Fibroblast of pulmonary artery (primary cell): ENCODE results near the gene VPS35.

ENCODE experiments used
- DNase-seq: peaks from one replicate; pipeline ENCODE4 v3.0.0-alpha.2; 2010; ENCODE audit warnings: low read depth
- H3K4me3 ChIP-seq: replicated peaks from 2 replicates; pipeline ENCODE4 v1.5.1; 2011; ENCODE audit warnings: low read depth, mild to moderate bottlenecking, control low read depth, low read length, moderate library complexity
- CTCF ChIP-seq: IDR thresholded peaks from 2 replicates; pipeline ENCODE4 v1.5.1; 2011; ENCODE audit warnings: mild to moderate bottlenecking, control low read depth, low read length, inconsistent platforms; ENCODE audit errors: missing control alignments

VPS35 gene

GRCh38 chr16:46662123-46662522 lies 26.9 kb downstream of the VPS35 start:
- no peak overlapping the region for H3K4me3 ChIP-seq
- TF ChIP-seq CTCF: no peak
- no peak for DNase-seq

- no peak for DNase-seq
- TF ChIP-seq CTCF: no peak
- H3K4me3 ChIP-seq: no peak overlapping the region
Measured at GRCh38 chr16:46658925-46659324, 30.1 kb downstream of the VPS35 start.

- no peak overlapping the region for H3K4me3 ChIP-seq
- no peak for TF ChIP-seq CTCF
- no peak for DNase-seq
Measured at GRCh38 chr16:46651305-46651704, 37.7 kb downstream of the VPS35 start.

- TF ChIP-seq CTCF: no peak
- peak; percentile 39 for DNase-seq
- H3K4me3 ChIP-seq: no peak overlapping the region
Measured at GRCh38 chr16:46650254-46650623, 38.7 kb downstream of the VPS35 start.

- H3K4me3 ChIP-seq: no peak overlapping the region
- peak; percentile 49 for DNase-seq
- TF ChIP-seq CTCF: no peak
Measured at GRCh38 chr16:46649588-46650253, 39.3 kb downstream of the VPS35 start.

- no peak for DNase-seq
- no peak for TF ChIP-seq CTCF
- H3K4me3 ChIP-seq: no peak overlapping the region
Measured at GRCh38 chr16:46648656-46649055, 40.3 kb downstream of the VPS35 start.

GRCh38 chr16:46638947-46639925 lies 49.7 kb downstream of the VPS35 start:
- TF ChIP-seq CTCF: no peak
- peak; percentile 24 for DNase-seq
- H3K4me3 ChIP-seq: no peak overlapping the region
